ENCODE measurements around the gene NVL.

NVL gene

GRCh38 chr1:224304767-224305166, 25.2 kb downstream of the NVL start:
- TF ChIP-seq, protein P1, sequence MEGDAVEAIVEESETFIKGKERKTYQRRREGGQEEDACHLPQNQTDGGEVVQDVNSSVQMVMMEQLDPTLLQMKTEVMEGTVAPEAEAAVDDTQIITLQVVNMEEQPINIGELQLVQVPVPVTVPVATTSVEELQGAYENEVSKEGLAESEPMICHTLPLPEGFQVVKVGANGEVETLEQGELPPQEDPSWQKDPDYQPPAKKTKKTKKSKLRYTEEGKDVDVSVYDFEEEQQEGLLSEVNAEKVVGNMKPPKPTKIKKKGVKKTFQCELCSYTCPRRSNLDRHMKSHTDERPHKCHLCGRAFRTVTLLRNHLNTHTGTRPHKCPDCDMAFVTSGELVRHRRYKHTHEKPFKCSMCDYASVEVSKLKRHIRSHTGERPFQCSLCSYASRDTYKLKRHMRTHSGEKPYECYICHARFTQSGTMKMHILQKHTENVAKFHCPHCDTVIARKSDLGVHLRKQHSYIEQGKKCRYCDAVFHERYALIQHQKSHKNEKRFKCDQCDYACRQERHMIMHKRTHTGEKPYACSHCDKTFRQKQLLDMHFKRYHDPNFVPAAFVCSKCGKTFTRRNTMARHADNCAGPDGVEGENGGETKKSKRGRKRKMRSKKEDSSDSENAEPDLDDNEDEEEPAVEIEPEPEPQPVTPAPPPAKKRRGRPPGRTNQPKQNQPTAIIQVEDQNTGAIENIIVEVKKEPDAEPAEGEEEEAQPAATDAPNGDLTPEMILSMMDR (IDR thresholded peaks at IDR 0.05; ENCODE audit: low read length), result no peak
- no peak for TF ChIP-seq EZH2 (optimal IDR thresholded peaks at IDR 0.05; ENCODE audit: low read depth, low read length)
- no peak for TF ChIP-seq EZH2phosphoT487 (IDR thresholded peaks at IDR 0.05; ENCODE audit: low read length)
- no peak overlapping the region for H3K4me3 ChIP-seq (ENCODE audit: low read length)
- H3F3A ChIP-seq (ENCODE audit: insufficient read depth, low read length), result no peaks in the 10 kb centered on the region
- no peak for DNase-seq
- no peak overlapping the region for H3K4me2 ChIP-seq (ENCODE audit: low read depth, low read length)
- no peaks in the 10 kb centered on the region for H3K4me1 ChIP-seq (ENCODE audit: low read length)
- H2AFZ ChIP-seq (ENCODE audit: low read length), result no peak overlapping the region
- no peaks in the 10 kb centered on the region for H3K27me3 ChIP-seq (replicated peaks; ENCODE audit: insufficient read depth, low read length)
- H3K36me3 ChIP-seq (replicated peaks; ENCODE audit: insufficient read depth, low read length), result no peaks in the 10 kb centered on the region; the same call in 1 of the 2 replicates
- no peaks in the 10 kb centered on the region for H3K9me2 ChIP-seq (replicated peaks; ENCODE audit: insufficient read depth, low read length)
- H3K79me2 ChIP-seq (ENCODE audit: low read length), result no peaks in the 10 kb centered on the region
- H3K27ac ChIP-seq (ENCODE audit: low read length), result no peak overlapping the region
- H4K20me1 ChIP-seq (ENCODE audit: insufficient read depth, low read length), result no peaks in the 10 kb centered on the region
- H3K9me3 ChIP-seq (replicated peaks; ENCODE audit: insufficient read depth, low read length), result no peaks in the 10 kb centered on the region
- no peak overlapping the region for H3K9ac ChIP-seq (ENCODE audit: low read length)

- Histone ChIP-seq H3K27me3 (replicated peaks; ENCODE audit: insufficient read depth, low read length) (no peaks in the 10 kb centered on the region), H3K79me2 (ENCODE audit: low read length) (no peaks in the 10 kb centered on the region), H3K27ac (ENCODE audit: low read length) (no peak overlapping the region), H3K36me3 (replicated peaks; ENCODE audit: insufficient read depth, low read length) (no peaks in the 10 kb centered on the region; the same call in 1 of the 2 replicates), H4K20me1 (ENCODE audit: insufficient read depth, low read length) (no peaks in the 10 kb centered on the region), H3F3A (ENCODE audit: insufficient read depth, low read length) (no peaks in the 10 kb centered on the region), H3K4me2 (ENCODE audit: low read depth, low read length) (no peak overlapping the region), H3K9me2 (replicated peaks; ENCODE audit: insufficient read depth, low read length) (no peaks in the 10 kb centered on the region), H2AFZ (ENCODE audit: low read length) (no peak overlapping the region), H3K9ac (ENCODE audit: low read length) (no peak overlapping the region), H3K4me1 (ENCODE audit: low read length) (no peaks in the 10 kb centered on the region), H3K4me3 (ENCODE audit: low read length) (no peak overlapping the region), H3K9me3 (replicated peaks; ENCODE audit: insufficient read depth, low read length) (no peaks in the 10 kb centered on the region)
- no peak for TF ChIP-seq EZH2 (optimal IDR thresholded peaks at IDR 0.05; ENCODE audit: low read depth, low read length)
- TF ChIP-seq EZH2phosphoT487 (IDR thresholded peaks at IDR 0.05; ENCODE audit: low read length), result no peak
- TF ChIP-seq, protein P1 (IDR thresholded peaks at IDR 0.05; ENCODE audit: low read length), result no peak
- no peak for DNase-seq
Measured at GRCh38 chr1:224302947-224303346, 27.0 kb downstream of the NVL start.

DNA sequence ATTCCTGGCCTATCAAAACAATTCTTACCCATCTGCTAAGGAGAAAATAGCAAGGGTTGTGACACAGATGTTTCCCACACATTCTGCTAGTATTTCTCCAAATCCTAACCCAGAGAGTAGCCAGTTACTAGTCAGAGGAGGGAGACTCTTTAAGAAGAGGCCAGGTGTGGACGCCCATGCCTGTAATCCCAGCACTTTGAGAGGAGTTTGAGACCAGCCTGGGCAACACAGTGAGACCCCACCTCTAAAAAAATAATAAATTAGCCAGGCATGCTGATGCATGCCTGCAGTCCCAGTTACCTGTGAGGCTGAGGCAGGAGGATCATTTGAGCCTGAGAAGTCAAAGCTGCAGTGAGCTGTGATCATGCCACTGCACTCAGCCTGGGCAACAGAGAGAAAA, 28.6 kb downstream of the NVL start:
- no peaks in the 10 kb centered on the region for H3K27me3 ChIP-seq (replicated peaks; ENCODE audit: insufficient read depth, low read length)
- H4K20me1 ChIP-seq (ENCODE audit: insufficient read depth, low read length), result no peaks in the 10 kb centered on the region
- no peak overlapping the region for H3K4me3 ChIP-seq (ENCODE audit: low read length)
- TF ChIP-seq EZH2phosphoT487 (IDR thresholded peaks at IDR 0.05; ENCODE audit: low read length), result no peak
- TF ChIP-seq EZH2 (optimal IDR thresholded peaks at IDR 0.05; ENCODE audit: low read depth, low read length), result no peak
- TF ChIP-seq, protein P1 (IDR thresholded peaks at IDR 0.05; ENCODE audit: low read length), result no peak
- H3K9me3 ChIP-seq (replicated peaks; ENCODE audit: insufficient read depth, low read length), result no peaks in the 10 kb centered on the region
- H2AFZ ChIP-seq (ENCODE audit: low read length), result no peak overlapping the region
- H3K36me3 ChIP-seq (replicated peaks; ENCODE audit: insufficient read depth, low read length), result peaks cover 4% of the 10 kb centered on the region; the same call in 1 of the 2 replicates
- H3K9ac ChIP-seq (ENCODE audit: low read length), result no peak overlapping the region
- DNase-seq, result no peak
- H3K9me2 ChIP-seq (replicated peaks; ENCODE audit: insufficient read depth, low read length), result no peaks in the 10 kb centered on the region
- no peak overlapping the region for H3K4me2 ChIP-seq (ENCODE audit: low read depth, low read length)
- H3K27ac ChIP-seq (ENCODE audit: low read length), result no peak overlapping the region
- H3K79me2 ChIP-seq (ENCODE audit: low read length), result no peaks in the 10 kb centered on the region
- no peaks in the 10 kb centered on the region for H3F3A ChIP-seq (ENCODE audit: insufficient read depth, low read length)
- H3K4me1 ChIP-seq (ENCODE audit: low read length), result no peaks in the 10 kb centered on the region
